GM23248 (cell line): ENCODE measurements around the gene TFEB. TPM values are rescaled to one million over a fixed set of nuclear protein-coding genes. Genes with fewer than 3 reads are reported as not detected.

Source experiments
- DNase-seq: peaks from one replicate; pipeline ENCODE4 v3.0.0-alpha.2; 2015
- H2AFZ ChIP-seq: fragments of 200-600 bp; sonication (generic); 2 replicates; pipeline ENCODE4 v1.6.1; 2016; ENCODE audit warnings: antibody characterized with exemption
- H3F3A ChIP-seq: fragments of 200-600 bp; sonication (generic); 2 replicates; pipeline ENCODE4 v1.6.1; 2016; ENCODE audit warnings: mild to moderate bottlenecking, antibody characterized with exemption, mixed run types; ENCODE audit not compliant: insufficient read depth
- H3K27ac ChIP-seq: fragments of 200-600 bp; sonication (generic); 2 replicates; pipeline ENCODE4 v1.5.1; 2016; ENCODE audit warnings: mild to moderate bottlenecking
- H3K27me3 ChIP-seq: fragments of 200-600 bp; sonication (generic); replicated peaks from 2 replicates; pipeline ENCODE4 v1.6.1; 2016; ENCODE audit warnings: mild to moderate bottlenecking; ENCODE audit not compliant: insufficient read depth
- H3K36me3 ChIP-seq: fragments of 200-600 bp; sonication (generic); 2 replicates; pipeline ENCODE4 v1.6.1; 2016; ENCODE audit warnings: low read depth, mild to moderate bottlenecking
- H3K4me1 ChIP-seq: fragments of 200-600 bp; sonication (generic); 2 replicates; pipeline ENCODE4 v1.6.1; 2016; ENCODE audit warnings: mild to moderate bottlenecking; ENCODE audit not compliant: insufficient read depth
- H3K4me2 ChIP-seq: fragments of 200-600 bp; sonication (generic); one replicate; pipeline ENCODE4 v1.6.1; 2016; ENCODE audit warnings: mild to moderate bottlenecking; ENCODE audit not compliant: unreplicated experiment
- H3K4me3 ChIP-seq: fragments of 200-600 bp; sonication (generic); 2 replicates; pipeline ENCODE4 v1.5.1; 2016; ENCODE audit warnings: mild to moderate bottlenecking
- H3K79me2 ChIP-seq: fragments of 200-600 bp; sonication (generic); 2 replicates; pipeline ENCODE4 v1.6.1; 2016; ENCODE audit warnings: mild to moderate bottlenecking; ENCODE audit not compliant: insufficient read depth
- H3K9ac ChIP-seq: fragments of 200-600 bp; sonication (generic); 2 replicates; pipeline ENCODE4 v1.6.1; 2016; ENCODE audit warnings: mild to moderate bottlenecking
- H3K9me2 ChIP-seq: fragments of 200-600 bp; sonication (generic); 2 replicates; pipeline ENCODE4 v1.6.1; 2016; ENCODE audit warnings: mixed run types, mild to moderate bottlenecking, moderate library complexity; ENCODE audit not compliant: insufficient read depth
- H3K9me3 ChIP-seq: fragments of 200-600 bp; sonication (generic); one replicate; pipeline ENCODE4 v1.6.1; 2017; ENCODE audit warnings: low read depth
- H4K20me1 ChIP-seq: fragments of 200-600 bp; sonication (generic); 2 replicates; pipeline ENCODE4 v1.6.0; 2016; ENCODE audit not compliant: insufficient read depth
- EZH2 ChIP-seq: fragments of 200-600 bp; sonication (generic); IDR thresholded peaks from 2 replicates; pipeline ENCODE4 v1.6.1; 2018; ENCODE audit warnings: antibody characterized with exemption, mild to moderate bottlenecking; ENCODE audit not compliant: insufficient read depth, poor library complexity, severe bottlenecking
- EZH2phosphoT487 ChIP-seq: fragments of 200-600 bp; sonication (generic); IDR thresholded peaks from 2 replicates; pipeline ENCODE4 v1.6.1; 2018; ENCODE audit warnings: antibody characterized with exemption, moderate library complexity, mild to moderate bottlenecking, low read depth; ENCODE audit not compliant: insufficient read depth
- WGBS, 2 experiments: methylation state at CpG; one replicate each; pipeline ENCODE4 v1.1.6; 2015 to 2017; ENCODE audit warnings: low lambda C conversion rate in 2 of 2, low coverage in 1 of 2; ENCODE audit errors: missing lambda C conversion rate in 2 of 2; 5-methylcytosine and 5-hydroxymethylcytosine counted together
- in situ Hi-C: fragments of 300-500 bp; cut with MboI; formaldehyde crosslinking; loops from 2 replicates; pipeline ENCODE4 v1.15.0; 2020
- polyA plus RNA-seq: library from polyadenylated mRNA; unstranded; fragments of >200 nt; fragmentation: Nextera tagmentation; extraction: Ambion mirVana; gene quantifications from 2 replicates; pipeline ENCODE4 v1.2.1, GENCODE V29; 2016
- total RNA-seq: library from RNA; depleted of rRNA; stranded (reverse); fragments of >200 nt; shearing (Covaris generic); gene quantifications from 2 replicates; pipeline ENCODE4 v1.2.3, GENCODE V29; 2014

The TFEB gene
- total and polyA plus RNA-seq, 2 experiments from 2014 or later: 5.5 to 5.7 TPM

DNA sequence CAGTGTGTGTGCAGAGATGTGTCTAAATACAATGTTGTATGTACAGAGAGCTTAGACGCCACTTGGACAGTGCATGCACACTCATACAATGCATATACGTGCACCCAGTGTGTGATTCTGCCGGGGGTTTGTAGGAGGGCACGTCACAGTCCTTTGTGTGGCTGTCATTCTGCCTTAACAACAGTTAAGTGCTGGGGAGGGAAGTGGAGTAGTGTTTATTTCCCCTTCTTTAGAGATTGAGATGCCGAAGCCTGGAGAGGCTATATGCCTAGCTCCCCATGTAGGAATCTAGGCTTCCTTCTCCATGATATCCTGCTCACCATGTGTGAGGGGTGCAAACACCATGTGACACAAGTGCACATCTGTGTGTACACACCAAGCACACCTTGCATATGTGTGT lies 59.0 kb downstream of the TFEB start:
- H3K4me1 ChIP-seq: no peaks in the 10 kb centered on the region
- no peaks in the 10 kb centered on the region for H3K9me2 ChIP-seq
- no peaks in the 10 kb centered on the region for H3K36me3 ChIP-seq
- no peak overlapping the region for H3K4me3 ChIP-seq
- H3K9ac ChIP-seq: no peak overlapping the region
- H3K27me3 ChIP-seq: no peaks in the 10 kb centered on the region
- 80 to 85% methylated on average over 5 of the region's 5 CpGs for WGBS, 2 experiments
- no peaks in the 10 kb centered on the region for H3K79me2 ChIP-seq
- no peak overlapping the region for H2AFZ ChIP-seq
- H4K20me1 ChIP-seq: no peaks in the 10 kb centered on the region
- in situ Hi-C loops: loop anchor here (10.0 kb wide), 2 partner anchors 72 to 312 kb away; no protein-coding TSS in a partner anchor
- no peak overlapping the region for H3K4me2 ChIP-seq
- no peaks in the 10 kb centered on the region for H3F3A ChIP-seq
- TF ChIP-seq EZH2phosphoT487 (no peak), EZH2 (no peak)
- no peak for DNase-seq
- no peak overlapping the region for H3K27ac ChIP-seq
- H3K9me3 ChIP-seq: no peaks in the 10 kb centered on the region

GRCh38 chr6:41675992-41676391 lies 59.4 kb downstream of the TFEB start:
- TF ChIP-seq EZH2: no peak
- no peak for TF ChIP-seq EZH2phosphoT487
- Histone ChIP-seq H2AFZ (no peak overlapping the region), H3K79me2 (no peaks in the 10 kb centered on the region), H3K4me3 (no peak overlapping the region), H3K4me2 (no peak overlapping the region), H4K20me1 (no peaks in the 10 kb centered on the region), H3K27me3 (no peaks in the 10 kb centered on the region), H3K36me3 (no peaks in the 10 kb centered on the region), H3K9me2 (no peaks in the 10 kb centered on the region), H3K4me1 (no peaks in the 10 kb centered on the region), H3K27ac (no peak overlapping the region), H3K9ac (no peak overlapping the region), H3K9me3 (no peaks in the 10 kb centered on the region), H3F3A (no peaks in the 10 kb centered on the region)
- no peak for DNase-seq
- in situ Hi-C loops: loop anchor here (10.0 kb wide), 2 partner anchors 71 to 311 kb away; no protein-coding TSS in a partner anchor
- 51 to 55% methylated on average over 6 of the region's 6 CpGs for WGBS, 2 experiments

- TF ChIP-seq EZH2: no peak
- Histone ChIP-seq H3K27me3 (no peaks in the 10 kb centered on the region), H3K9me3 (no peaks in the 10 kb centered on the region), H2AFZ (no peak overlapping the region), H4K20me1 (no peaks in the 10 kb centered on the region), H3K79me2 (no peaks in the 10 kb centered on the region), H3F3A (no peaks in the 10 kb centered on the region), H3K27ac (no peak overlapping the region), H3K9ac (no peak overlapping the region), H3K4me2 (no peak overlapping the region), H3K36me3 (no peaks in the 10 kb centered on the region), H3K4me3 (no peak overlapping the region), H3K9me2 (no peaks in the 10 kb centered on the region), H3K4me1 (no peaks in the 10 kb centered on the region)
- no peak for DNase-seq
- 40 to 42% methylated on average over 6 of the region's 6 CpGs for WGBS, 2 experiments
- in situ Hi-C loops: loop anchor here (10.0 kb wide), 2 partner anchors 70 to 310 kb away; no protein-coding TSS in a partner anchor
Observed at GRCh38 chr6:41675176-41675775, 60.1 kb downstream of the TFEB start.

DNA sequence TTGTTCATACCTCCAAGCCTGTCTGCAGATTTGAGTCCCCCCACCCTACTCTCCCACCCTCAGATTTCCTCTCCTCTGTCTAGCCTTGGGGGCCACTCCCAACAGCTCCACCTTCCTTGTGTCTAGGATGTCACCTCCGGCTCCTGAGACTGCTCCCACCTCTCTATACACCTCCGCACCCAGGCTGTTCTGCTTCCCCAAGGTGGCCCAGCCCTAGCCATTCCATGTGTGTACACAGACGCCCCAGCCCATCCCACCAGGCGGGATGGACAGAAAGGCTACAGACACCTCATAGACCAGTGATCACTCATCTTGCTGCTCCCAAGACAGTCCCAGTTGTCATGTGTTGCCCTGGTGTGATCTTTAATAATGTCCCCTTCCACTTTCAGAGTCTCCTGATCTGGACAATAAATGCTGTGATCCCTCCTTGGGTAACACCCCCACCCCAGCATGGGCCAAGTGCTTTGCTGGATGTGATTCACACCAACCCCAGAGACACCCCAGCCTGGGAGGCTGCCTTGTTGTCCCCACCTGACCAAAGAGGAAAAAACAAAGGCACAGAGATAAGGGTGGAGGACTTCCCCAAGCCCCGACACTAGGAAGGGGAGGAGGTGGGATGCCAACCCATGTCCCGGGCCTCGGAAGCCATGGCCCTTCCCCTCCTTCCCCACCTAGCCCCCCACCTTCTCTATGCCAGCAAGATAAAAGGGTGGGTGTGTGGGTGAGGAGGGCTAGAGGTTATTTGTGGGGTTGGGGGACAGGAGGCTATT lies 61.0 kb downstream of the TFEB start:
- no peaks in the 10 kb centered on the region for H3K27me3 ChIP-seq
- in situ Hi-C loops: loop anchor here (10.0 kb wide), 2 partner anchors 70 to 310 kb away; no protein-coding TSS in a partner anchor
- no peaks in the 10 kb centered on the region for H3F3A ChIP-seq
- TF ChIP-seq EZH2: no peak
- no peak overlapping the region for H3K9ac ChIP-seq
- 54% methylated on average over 7 of the region's 7 CpGs for WGBS, 2 experiments
- H4K20me1 ChIP-seq: no peaks in the 10 kb centered on the region
- H3K36me3 ChIP-seq: no peaks in the 10 kb centered on the region
- H3K79me2 ChIP-seq: no peaks in the 10 kb centered on the region
- H3K27ac ChIP-seq: no peak overlapping the region
- H2AFZ ChIP-seq: no peak overlapping the region
- no peaks in the 10 kb centered on the region for H3K4me1 ChIP-seq
- no peak overlapping the region for H3K4me3 ChIP-seq
- DNase-seq: no peak
- H3K9me3 ChIP-seq: no peaks in the 10 kb centered on the region
- no peaks in the 10 kb centered on the region for H3K9me2 ChIP-seq
- no peak overlapping the region for H3K4me2 ChIP-seq
